H1 (cell line): Measurements from ENCODE around the gene C19orf53. TPM values are rescaled to one million over a fixed set of nuclear protein-coding genes. Genes with fewer than 3 reads are reported as not detected.

Experiments used
- CTCF ChIA-PET: fragments of 300-600 bp; sonication (Branson Sonifier 250); formaldehyde crosslinking; loops from one replicate; lab custom pipeline; 2021; ENCODE audit not compliant: partially characterized antibody; lab: Charles Lee
- POLR2A ChIA-PET: fragments of 300-600 bp; sonication (Branson Sonifier 250); formaldehyde crosslinking; loops from one replicate; lab custom pipeline; 2021; ENCODE audit warnings: inconsistent platforms; ENCODE audit not compliant: partially characterized antibody; lab: Charles Lee
- DNase-seq, 2 experiments: peaks; one replicate each; pipeline versions ENCODE4 v3.0.0 to v3.0.0-alpha.2; 2010 to 2022; ENCODE audit warnings: low spot score in 2 of 2, low read depth in 1 of 2, mixed read lengths in 1 of 2
- FAIRE-seq: peaks from 2 replicates; lab custom pipeline; 2011; peaks lifted over from hg19 to GRCh38; lab: Jason Lieb, UNC
- H2AFZ ChIP-seq: 2 replicates; pipeline ENCODE4 v1.8.1; 2012; ENCODE audit warnings: low read length, inconsistent platforms
- H2AK5ac ChIP-seq: 2 replicates; pipeline ENCODE4 v1.6.1; 2013; ENCODE audit warnings: low read depth, low read length
- H2BK120ac ChIP-seq: replicated peaks from 2 replicates; pipeline ENCODE3; 2013; ENCODE audit warnings: low read depth, low read length, inconsistent platforms
- H2BK12ac ChIP-seq: 2 replicates; pipeline ENCODE4 v1.6.1; 2013; ENCODE audit warnings: low read depth, low read length
- H2BK15ac ChIP-seq: 2 replicates; pipeline ENCODE4 v1.6.1; 2013; ENCODE audit warnings: low read length
- H2BK20ac ChIP-seq: 2 replicates; pipeline ENCODE4 v1.6.1; 2013; ENCODE audit warnings: low read length
- H2BK5ac ChIP-seq: 2 replicates; pipeline ENCODE4 v1.6.1; 2013; ENCODE audit warnings: low read depth, low read length
- H3K14ac ChIP-seq: 2 replicates; pipeline ENCODE4 v1.6.1; 2013; ENCODE audit warnings: inconsistent platforms; ENCODE audit not compliant: insufficient read length
- H3K18ac ChIP-seq: 2 replicates; pipeline ENCODE4 v1.6.1; 2013; ENCODE audit warnings: low read length; ENCODE audit errors: extremely low read depth
- H3K23ac ChIP-seq: 2 replicates; pipeline ENCODE4 v1.6.1; 2013; ENCODE audit warnings: inconsistent platforms; ENCODE audit not compliant: insufficient read length
- H3K23me2 ChIP-seq: 2 replicates; pipeline ENCODE4 v1.6.1; 2013; ENCODE audit warnings: low read depth, low read length
- H3K27ac ChIP-seq: 2 replicates; pipeline ENCODE4 v1.6.1; 2011; ENCODE audit warnings: low read depth, low read length, inconsistent platforms
- H3K27me3 ChIP-seq, 4 experiments: replicated peaks in 1 of 4; 1 replicate in 1 of 4; 2 replicates in 3 of 4; pipeline versions ENCODE4 v1.6.1 to v1.8.1; 2011 to 2013; ENCODE audit warnings: low read length in 3 of 4, mild to moderate bottlenecking in 3 of 4, inconsistent platforms in 2 of 4, mixed read lengths in 2 of 4, moderate library complexity in 1 of 4; ENCODE audit not compliant: control insufficient read depth in 3 of 4, insufficient read depth in 3 of 4; ENCODE audit errors: extremely low read depth in 1 of 4
- H3K36me3 ChIP-seq, 4 experiments: 2 replicates each; pipeline versions ENCODE4 v1.6.1 to v1.8.1; 2011 to 2013; ENCODE audit warnings: mild to moderate bottlenecking in 4 of 4, low read length in 3 of 4, moderate library complexity in 2 of 4, control low read depth in 1 of 4, inconsistent platforms in 1 of 4; ENCODE audit not compliant: insufficient read depth in 4 of 4, control insufficient read depth in 2 of 4
- H3K4ac ChIP-seq: replicated peaks from 2 replicates; pipeline ENCODE3; 2013; ENCODE audit warnings: low read length, low read depth, mixed read lengths, inconsistent platforms; ENCODE audit not compliant: insufficient read length
- H3K4me1 ChIP-seq, 4 experiments: replicated peaks in 1 of 4; 1 replicate in 1 of 4; 2 replicates in 3 of 4; pipeline versions ENCODE4 v1.6.1 to v1.8.1; 2011 to 2013; ENCODE audit warnings: low read length in 3 of 4, inconsistent platforms in 2 of 4, mixed read lengths in 1 of 4; ENCODE audit not compliant: insufficient read depth in 4 of 4, control insufficient read depth in 3 of 4
- H3K4me2 ChIP-seq, 2 experiments: 2 replicates each; pipeline versions ENCODE4 v1.6.1 to v1.8.1; 2011 to 2013; ENCODE audit warnings: low read depth in 2 of 2, low read length in 2 of 2, control low read depth in 1 of 2, inconsistent platforms in 1 of 2, mild to moderate bottlenecking in 1 of 2; ENCODE audit not compliant: insufficient read depth in 1 of 2
- H3K4me3 ChIP-seq, 4 experiments: fragments of 200-600, 300-600 bp in 1 of 4; sonication (generic), shearing (Covaris generic), sonication (Bioruptor Twin) in 1 of 4; 2 replicates each; pipeline versions ENCODE4 v1.5.1 to v1.8.1; 2011 to 2016; ENCODE audit warnings: low read length in 4 of 4, low read depth in 3 of 4, control low read depth in 2 of 4, inconsistent platforms in 2 of 4, mild to moderate bottlenecking in 2 of 4, mixed read lengths in 1 of 4, moderate library complexity in 1 of 4; ENCODE audit not compliant: insufficient read depth in 2 of 4; ENCODE audit errors: extremely low read depth in 1 of 4
- H3K56ac ChIP-seq: replicated peaks from 2 replicates; pipeline ENCODE3; 2013; ENCODE audit warnings: low read depth, mild to moderate bottlenecking, mixed read lengths, low read length, inconsistent platforms; ENCODE audit not compliant: insufficient read length
- H3K79me1 ChIP-seq: 2 replicates; pipeline ENCODE4 v1.6.1; 2013; ENCODE audit warnings: low read depth, low read length, control low read depth
- H3K79me2 ChIP-seq, 2 experiments: 2 replicates each; pipeline versions ENCODE4 v1.6.1 to v1.8.1; 2012 to 2013; ENCODE audit warnings: low read length in 2 of 2, mild to moderate bottlenecking in 2 of 2, inconsistent platforms in 1 of 2; ENCODE audit not compliant: insufficient read depth in 2 of 2, control insufficient read depth in 1 of 2
- H3K9ac ChIP-seq, 4 experiments: replicated peaks in 1 of 4; 1 replicate in 1 of 4; 2 replicates in 3 of 4; pipeline versions ENCODE4 v1.6.1 to v1.8.1; 2011 to 2013; ENCODE audit warnings: low read depth in 3 of 4, low read length in 3 of 4, control low read depth in 2 of 4, mild to moderate bottlenecking in 2 of 4, moderate library complexity in 2 of 4, inconsistent platforms in 1 of 4; ENCODE audit errors: extremely low read depth in 1 of 4
- H3K9me3 ChIP-seq, 2 experiments: 2 replicates each; pipeline versions ENCODE4 v1.6.1 to v1.8.1; 2012 to 2013; ENCODE audit warnings: mild to moderate bottlenecking in 2 of 2, moderate library complexity in 2 of 2, control low read depth in 1 of 2, inconsistent platforms in 1 of 2, low read depth in 1 of 2, low read length in 1 of 2, mixed read lengths in 1 of 2; ENCODE audit not compliant: insufficient read depth in 2 of 2
- H4K20me1 ChIP-seq, 2 experiments: replicated peaks in 1 of 2; 2 replicates each; pipeline versions ENCODE3 to v1.8.1; 2011 to 2013; ENCODE audit warnings: inconsistent platforms in 2 of 2, low read length in 2 of 2, mild to moderate bottlenecking in 1 of 2; ENCODE audit not compliant: insufficient read depth in 2 of 2, control insufficient read depth in 1 of 2
- H4K5ac ChIP-seq: 2 replicates; pipeline ENCODE4 v1.6.1; 2013; ENCODE audit warnings: low read length, low read depth, mixed read lengths, inconsistent platforms; ENCODE audit not compliant: insufficient read length
- H4K8ac ChIP-seq: 2 replicates; pipeline ENCODE4 v1.8.0; 2013; ENCODE audit warnings: mild to moderate bottlenecking, moderate library complexity, low read length, inconsistent platforms; ENCODE audit not compliant: insufficient read depth; ENCODE audit errors: extremely low read depth
- H4K91ac ChIP-seq: replicated peaks from 2 replicates; pipeline ENCODE3; 2013; ENCODE audit warnings: low read length, mixed read lengths, inconsistent platforms; ENCODE audit not compliant: insufficient read length
- CBX8 ChIP-seq: fragments of 300-800, 300-1000 bp; sonication (generic); IDR thresholded peaks from 2 replicates; pipeline ENCODE4 v1.7.1; 2016; ENCODE audit warnings: low read depth, low read length, borderline replicate concordance
- CEBPB ChIP-seq: IDR thresholded peaks from 2 replicates; pipeline ENCODE4 v1.6.1; 2012; ENCODE audit warnings: low read depth, low read length
- CREB1 ChIP-seq: IDR thresholded peaks from 2 replicates; pipeline ENCODE4 v1.6.1; 2012; ENCODE audit warnings: inconsistent platforms
- FOSL1 ChIP-seq: IDR thresholded peaks from 2 replicates; pipeline ENCODE4 v1.6.1; 2011; ENCODE audit warnings: mild to moderate bottlenecking, low read depth, low read length, moderate library complexity; ENCODE audit not compliant: insufficient read depth
- JUND ChIP-seq: IDR thresholded peaks from 2 replicates; pipeline ENCODE4 v1.6.1; 2011; ENCODE audit warnings: mild to moderate bottlenecking, improper control_type of control experiment, low read length
- POLR2A ChIP-seq, 2 experiments: IDR thresholded peaks; 1 replicate in 1 of 2; 2 replicates in 1 of 2; pipeline ENCODE4 v1.6.1; 2011; ENCODE audit warnings: low read depth in 2 of 2, low read length in 2 of 2, mild to moderate bottlenecking in 2 of 2; ENCODE audit errors: control extremely low read depth in 1 of 2
- RFX5 ChIP-seq: IDR thresholded peaks from 2 replicates; pipeline ENCODE4 v1.6.1; 2011; ENCODE audit warnings: low read depth, low read length, improper control_type of control experiment, borderline replicate concordance
- RXRA ChIP-seq: IDR thresholded peaks from 2 replicates; pipeline ENCODE4 v1.6.1; 2011; ENCODE audit warnings: low read depth, mild to moderate bottlenecking, low read length, moderate library complexity; ENCODE audit not compliant: insufficient read depth
- SIX5 ChIP-seq: IDR thresholded peaks from 2 replicates; pipeline ENCODE4 v1.6.1; 2011; ENCODE audit warnings: mild to moderate bottlenecking, low read depth, low read length
- YY1 ChIP-seq: IDR thresholded peaks from 2 replicates; pipeline ENCODE4 v1.6.1; 2011; ENCODE audit warnings: low read depth, mild to moderate bottlenecking, low read length
- WGBS, 2 experiments: shearing (Covaris generic) in 1 of 2; methylation state at CpG; one replicate each; pipeline versions ENCODE4 v1.1.6 to v1.1.7; 2013 to 2015; ENCODE audit warnings: low lambda C conversion rate in 2 of 2, mixed read lengths in 2 of 2, inconsistent platforms in 1 of 2, low coverage in 1 of 2, missing lambda C conversion rate in 1 of 2; ENCODE audit not compliant: insufficient replicate concordance in 2 of 2, insufficient coverage in 1 of 2, insufficient read length in 1 of 2; ENCODE audit errors: extremely low coverage in 1 of 2, missing lambda C conversion rate in 1 of 2; 5-methylcytosine and 5-hydroxymethylcytosine counted together
- polyA plus RNA-seq, 7 experiments: library from polyadenylated mRNA; depleted of rRNA in 3 of 7; stranded (reverse) in 5 of 7; unstranded in 2 of 7; fragments of >200 nt in 5 of 7; fragments of 200-250 nt in 2 of 7; gene quantifications; 1 replicate in 5 of 7; 2 replicates in 1 of 7; 4 replicates in 1 of 7; pipeline versions ENCODE4 v1.2.1 to v1.2.3, GENCODE V29; 2011 to 2013; ENCODE audit warnings: missing spikeins in 2 of 7, mixed read lengths in 2 of 7
- total RNA-seq: library from RNA; stranded (reverse); fragmentation: NEBNext Ultra II Directional; extraction: Animal tissue kit (Norgen Biotek cat#: 25700); gene quantifications from 2 replicates; pipeline ENCODE4 v1.2.1, GENCODE V29; 2021

The C19orf53 gene
- total and polyA plus RNA-seq, 2 of the 8 experiments (the other 6 are each of a cell fraction or from before 2014, with no cell fraction given) = 104 to 169 TPM

DNA sequence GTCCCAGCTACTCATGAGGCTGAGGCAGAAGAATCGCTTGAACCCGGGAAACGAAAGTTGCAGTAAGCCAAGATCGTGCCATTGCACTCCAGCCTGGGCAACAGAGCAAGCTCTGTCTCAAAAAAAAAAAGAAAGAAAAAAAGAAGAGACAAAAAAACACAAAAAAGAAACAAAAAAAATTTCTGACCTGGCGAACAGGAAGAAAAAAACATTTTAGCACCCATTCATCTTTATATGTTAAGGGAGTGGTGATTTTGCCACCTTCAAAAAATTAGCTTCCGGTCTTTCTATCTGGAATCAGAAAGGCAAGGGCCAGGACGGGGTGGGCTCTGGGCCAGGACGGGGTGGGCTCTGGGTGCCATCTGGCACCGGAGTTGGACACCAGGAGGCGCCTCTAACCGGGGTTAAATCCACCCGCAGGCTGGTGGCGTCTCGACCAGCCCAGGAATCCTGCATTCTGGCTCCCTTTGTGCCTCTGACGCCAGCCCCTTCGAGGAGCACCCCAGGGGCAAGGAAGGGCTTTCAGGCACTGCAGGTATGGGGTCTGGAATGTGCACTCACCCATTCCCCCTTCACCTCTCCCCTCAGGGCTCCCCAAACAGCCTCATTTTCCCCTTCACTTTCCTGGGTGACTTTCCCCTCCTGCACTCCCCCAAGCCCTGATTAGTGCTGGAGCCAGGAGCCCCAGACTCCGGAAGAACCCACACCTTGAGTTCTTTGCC lies 10.6 kb downstream of the C19orf53 start:
- Histone ChIP-seq H3K4me2 (peak overlapping the region in 1 of 2 experiments; percentile 54; a peak in 3 of 4 replicates), H3K4me3 (peak overlapping the region in 1 of 4 experiments; percentile 7; a peak in 1 of 8 replicates), H3K36me3 (no peaks in the 10 kb centered on the region), H4K91ac (peak overlapping the region; percentile 96), H2BK120ac (no peak overlapping the region), H3K56ac (no peak overlapping the region), H3K27me3 (no peaks in the 10 kb centered on the region; a peak in 2 of 7 replicates), H2BK5ac (no peak overlapping the region; the same call in 1 of the 2 replicates), H2BK15ac (no peak overlapping the region), H3K9me3 (no peaks in the 10 kb centered on the region), H3K79me1 (no peaks in the 10 kb centered on the region), H4K5ac (peak overlapping the region; percentile 2), H3K23me2 (no peaks in the 10 kb centered on the region), H3K27ac (0 out of 2 replicates have a peak overlapping the region, but pooled peaks have one; percentile 11), H3K4ac (no peak overlapping the region), H3K9ac (no peak overlapping the region), H2AK5ac (no peak overlapping the region), H2AFZ (peak overlapping the region; percentile 87), H3K14ac (no peak overlapping the region), H2BK20ac (no peak overlapping the region), H3K79me2 (no peaks in the 10 kb centered on the region), H3K4me1 (peaks cover 0 to 3% (median 2%) of the 10 kb centered on the region in 4 experiments; a peak in 4 of 7 replicates), H4K8ac (peak overlapping the region; percentile 28; the same call in 1 of the 2 replicates), H2BK12ac (0 out of 2 replicates have a peak overlapping the region, but pooled peaks have one; percentile 88), H3K18ac (no peak overlapping the region), H4K20me1 (no peaks in the 10 kb centered on the region), H3K23ac (no peak overlapping the region)
- FAIRE-seq (no peak), DNase-seq (peak in 1 of 2 experiments; percentile 88)
- CTCF ChIA-PET = interaction anchor here (0.6 to 6.6 kb wide), 17 partner anchors 11 to 507 kb away, joined by 3 to 70 read pairs (median 4); partner anchors contain the start of genes C19orf53 and ZSWIM4
- 35% methylated on average over 16 of the region's 17 CpGs; no CpG with 5 or more reads in 1 of the 2 experiments for WGBS, 2 experiments
- POLR2A ChIA-PET = interaction anchor here (1.0 to 6.6 kb wide), 4 partner anchors 10 to 64 kb away, joined by 3 to 56 read pairs (median 13); partner anchors contain the start of genes C19orf53 and ZSWIM4
- no peak for TF ChIP-seq POLR2A (IDR thresholded peaks at IDR 0.05; ENCODE audit: control extremely low read depth in 1 of 2, low read depth in 2 of 2, low read length in 2 of 2)
- TF ChIP-seq JUND = 0 out of 2 replicates have a peak, but pooled peaks have one; percentile 10
- no peak for TF ChIP-seq FOSL1
- TF ChIP-seq CREB1 = peak; percentile 62; the same call in 1 of the 2 replicates
- no peak for TF ChIP-seq CBX8
- no peak; the same call in 1 of the 2 replicates for TF ChIP-seq YY1
- TF ChIP-seq RXRA = no peak
- TF ChIP-seq RFX5 = no peak
- TF ChIP-seq SIX5 = no peak
- no peak for TF ChIP-seq CEBPB
